Right lobe of liver (tissue), 4 donors: ENCODE results near the gene CYSTM1.

Source experiments
- POLR2A ChIP-seq: fragments of 450-650 bp; IDR thresholded peaks from one replicate; pipeline ENCODE4 v1.6.1; 2017; ENCODE audit warnings: antibody characterized with exemption, mild to moderate bottlenecking
- TF ChIP-seq, protein P1 (sequence below), 4 donors: fragments of 200-600 bp in 3 of 4; fragments of 450-650 bp in 1 of 4; IDR thresholded peaks; one replicate each; pipeline versions ENCODE4 v1.5.1 to v1.8.0; 2016 to 2022; ENCODE audit warnings: antibody characterized with exemption in 4 of 4, mild to moderate bottlenecking in 2 of 4
- donor health status: DM: no; HTN: no; CAD: no.
- donor health status: DM: no; HTN: no; CAD: no.
- donor health status: DM: no; HTN: yes; CAD: no.

DNA sequence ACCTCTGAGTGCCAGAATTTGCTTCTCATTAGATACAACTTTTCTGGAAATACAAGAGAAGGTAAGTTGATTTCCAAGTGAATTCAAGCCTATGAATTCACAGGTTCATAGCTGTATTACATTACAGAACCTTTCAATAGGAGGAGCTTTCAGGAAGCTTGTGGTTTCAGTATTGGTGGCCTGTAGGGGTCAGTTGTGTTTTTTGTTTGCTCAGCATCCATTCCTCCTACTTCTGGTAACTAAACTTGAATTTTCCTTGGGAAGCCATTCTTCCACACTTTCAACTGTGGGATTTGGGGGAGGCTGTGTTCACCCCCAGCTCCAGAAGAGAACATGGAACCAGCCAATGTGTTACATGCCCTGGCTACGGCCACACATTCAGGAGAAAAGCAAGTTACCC is 5.6 kb upstream of the CYSTM1 start:
- no peak for TF ChIP-seq POLR2A
- TF ChIP-seq, protein P1, sequence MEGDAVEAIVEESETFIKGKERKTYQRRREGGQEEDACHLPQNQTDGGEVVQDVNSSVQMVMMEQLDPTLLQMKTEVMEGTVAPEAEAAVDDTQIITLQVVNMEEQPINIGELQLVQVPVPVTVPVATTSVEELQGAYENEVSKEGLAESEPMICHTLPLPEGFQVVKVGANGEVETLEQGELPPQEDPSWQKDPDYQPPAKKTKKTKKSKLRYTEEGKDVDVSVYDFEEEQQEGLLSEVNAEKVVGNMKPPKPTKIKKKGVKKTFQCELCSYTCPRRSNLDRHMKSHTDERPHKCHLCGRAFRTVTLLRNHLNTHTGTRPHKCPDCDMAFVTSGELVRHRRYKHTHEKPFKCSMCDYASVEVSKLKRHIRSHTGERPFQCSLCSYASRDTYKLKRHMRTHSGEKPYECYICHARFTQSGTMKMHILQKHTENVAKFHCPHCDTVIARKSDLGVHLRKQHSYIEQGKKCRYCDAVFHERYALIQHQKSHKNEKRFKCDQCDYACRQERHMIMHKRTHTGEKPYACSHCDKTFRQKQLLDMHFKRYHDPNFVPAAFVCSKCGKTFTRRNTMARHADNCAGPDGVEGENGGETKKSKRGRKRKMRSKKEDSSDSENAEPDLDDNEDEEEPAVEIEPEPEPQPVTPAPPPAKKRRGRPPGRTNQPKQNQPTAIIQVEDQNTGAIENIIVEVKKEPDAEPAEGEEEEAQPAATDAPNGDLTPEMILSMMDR (IDR thresholded peaks at IDR 0.05), result peak in 3 of 4 donors; percentile 18 to 32 (median 29)
